NAMALWA (cell line): ENCODE data around the gene CDC23.
A peak's percentile ranks its signal among the peaks of the same experiment; 100 is the strongest.
"Not testable (repeated sequence)": the region's sequence is repeated elsewhere in the genome, so short reads cannot be mapped to it uniquely, and the experiment has no call there.

ENCODE experiments used
- DNase-seq: peaks from one replicate; pipeline ENCODE4 v3.0.0-alpha.2; 2015; ENCODE audit warnings: low spot score

The CDC23 gene

GRCh38 chr5:138210985-138211384 is 2.1 kb downstream of the CDC23 start:
- no peak for DNase-seq

DNA sequence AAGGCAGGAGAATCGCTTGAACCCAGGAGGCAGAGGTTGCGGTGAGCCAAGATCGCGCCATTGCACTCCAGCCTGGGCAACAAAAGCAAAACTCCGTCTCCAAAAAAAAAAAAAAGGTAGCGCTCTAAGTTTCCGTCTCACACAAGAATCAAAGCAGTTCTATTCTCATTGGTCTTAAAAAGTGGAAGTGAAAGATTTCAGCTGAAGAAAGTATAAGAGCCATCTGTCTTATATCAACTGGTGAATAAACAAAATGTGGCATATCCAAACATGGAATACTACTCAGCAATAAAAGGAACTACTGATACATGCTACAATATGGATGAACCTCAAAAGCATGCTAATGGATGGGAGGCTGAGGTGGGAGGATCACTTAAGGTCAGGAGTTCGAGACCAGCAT is 19.3 kb downstream of the CDC23 start:
- peak; percentile 40 for DNase-seq

DNA sequence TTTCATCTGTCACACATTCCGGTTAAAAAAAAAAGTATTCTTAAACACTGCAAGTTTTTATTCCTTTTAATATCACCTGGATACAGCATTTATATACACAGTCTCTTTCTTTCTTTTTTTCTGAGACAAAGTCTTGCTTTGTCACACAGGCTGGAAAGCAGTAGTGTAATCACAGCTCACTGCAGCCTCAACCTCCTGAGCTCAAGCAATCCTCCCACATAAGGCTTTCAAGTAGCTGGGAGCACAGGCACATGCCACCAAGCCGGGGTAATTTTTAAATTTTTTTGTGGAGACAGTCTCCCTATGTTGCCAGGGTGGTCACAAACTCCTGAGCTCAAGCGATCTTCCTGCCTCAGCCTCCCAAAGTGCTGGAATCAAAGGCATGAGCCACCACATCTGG is 20.3 kb downstream of the CDC23 start:
- no peak for DNase-seq

GRCh38 chr5:138188626-138189025 is 24.5 kb downstream of the CDC23 start:
- no peak for DNase-seq

GRCh38 chr5:138186002-138186447 is 27.1 kb downstream of the CDC23 start:
- DNase-seq: no peak

DNA sequence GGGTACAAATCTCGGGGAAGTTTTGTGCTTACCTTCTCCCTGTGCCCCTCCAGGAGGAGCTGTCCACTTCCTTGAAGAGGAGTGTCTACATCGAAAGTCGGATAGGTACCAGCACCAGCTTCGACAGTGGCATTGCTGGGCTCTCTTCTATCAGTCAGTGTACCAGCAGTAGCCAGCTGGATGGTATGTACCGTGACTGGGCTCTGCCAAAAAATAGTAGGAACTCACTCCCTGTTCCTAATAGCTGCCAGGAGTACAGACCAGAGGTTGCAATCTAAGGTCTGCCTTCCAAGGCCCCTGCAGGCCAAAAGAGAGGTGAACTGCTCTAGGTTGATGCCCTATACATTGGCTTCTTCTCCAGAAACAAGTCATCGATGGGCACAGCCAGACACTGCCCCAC is 30.3 kb downstream of the CDC23 start:
- DNase-seq: no peak

- no peak for DNase-seq
Observed at GRCh38 chr5:138180841-138181240, 32.3 kb downstream of the CDC23 start.

GRCh38 chr5:138180183-138180782 is 32.8 kb downstream of the CDC23 start:
- peak; percentile 91 for DNase-seq

GRCh38 chr5:138179277-138179857 is 33.8 kb downstream of the CDC23 start:
- DNase-seq: peak; percentile 63

GRCh38 chr5:138178516-138179276 is 34.4 kb downstream of the CDC23 start, which contains the start of the genes BRD8 and KIF20A:
Gene BRD8, minus strand, starts transcription at chr5:138178630. Its CDS starts 16 bp downstream, at chr5:138178614.
Gene KIF20A, plus strand, starts transcription at chr5:138179112. Its CDS starts 569 bp downstream, at chr5:138179681.
- peak; percentile 96 for DNase-seq

DNA sequence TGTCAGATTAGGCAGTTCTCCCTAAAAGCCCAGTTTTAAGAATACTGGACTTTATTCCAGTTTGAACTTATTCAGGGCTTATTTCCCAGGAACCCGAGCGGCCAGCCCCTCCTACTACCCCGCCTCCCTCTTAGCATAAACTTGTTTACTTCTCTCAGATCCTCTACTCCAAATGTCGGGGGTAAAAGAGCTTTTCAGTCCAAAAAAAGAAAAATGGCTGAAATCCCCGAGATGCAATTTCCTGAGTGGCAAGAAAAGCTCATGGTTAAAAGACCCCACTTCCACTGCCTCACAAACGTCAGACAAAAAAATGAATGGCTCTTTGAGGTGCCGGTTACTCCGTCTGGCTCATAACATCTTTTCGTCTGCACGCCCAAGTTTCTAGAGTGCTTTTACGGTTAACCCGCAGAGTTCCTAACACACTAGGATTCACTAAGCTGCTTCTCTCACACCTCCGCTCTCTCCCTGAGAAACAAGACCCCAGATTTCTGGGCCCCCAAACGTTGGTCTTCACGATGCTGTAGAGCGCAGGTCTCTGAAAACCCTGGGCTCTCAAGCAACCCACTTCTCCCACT is 35.1 kb downstream of the CDC23 start:
- peak; percentile 59 for DNase-seq

DNA sequence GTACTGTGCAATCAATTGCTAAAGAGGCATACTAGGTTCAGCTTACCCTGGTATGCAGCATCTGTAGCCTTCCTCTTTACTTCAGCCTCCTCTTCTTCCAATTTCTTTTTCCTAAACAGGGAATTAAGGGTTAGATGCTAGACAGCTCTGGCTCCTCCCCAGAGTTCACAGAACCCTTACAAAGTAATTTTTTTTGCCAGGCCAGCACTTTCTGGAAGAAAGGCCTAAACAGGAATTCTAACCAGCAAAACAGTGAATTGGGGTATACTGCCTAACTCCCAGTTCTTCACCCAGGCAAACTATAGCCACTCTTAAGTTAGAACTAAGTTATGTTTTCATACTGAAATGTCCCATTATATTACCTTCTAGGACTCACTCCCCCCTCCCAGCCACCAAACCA is 42.8 kb downstream of the CDC23 start:
- DNase-seq: no peak

DNA sequence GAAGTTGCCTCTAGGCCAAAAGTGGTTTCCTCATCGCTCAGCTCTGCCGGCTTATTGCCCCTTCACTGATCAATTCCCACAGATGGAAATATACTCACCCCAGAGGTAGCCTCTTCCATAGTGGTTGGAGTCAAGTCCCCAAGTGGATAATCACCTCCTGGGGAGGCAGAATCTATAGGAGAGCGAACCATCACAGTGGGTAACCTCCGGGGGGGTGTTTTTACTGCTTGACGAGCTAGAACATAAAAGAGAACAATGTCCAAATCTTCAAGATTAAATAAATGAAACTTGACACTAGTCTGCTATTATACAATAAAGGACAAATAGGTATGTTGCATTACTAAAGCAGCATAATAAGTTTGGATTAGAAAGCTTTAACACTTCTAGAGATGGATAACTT is 44.0 kb downstream of the CDC23 start:
- no peak for DNase-seq

DNA sequence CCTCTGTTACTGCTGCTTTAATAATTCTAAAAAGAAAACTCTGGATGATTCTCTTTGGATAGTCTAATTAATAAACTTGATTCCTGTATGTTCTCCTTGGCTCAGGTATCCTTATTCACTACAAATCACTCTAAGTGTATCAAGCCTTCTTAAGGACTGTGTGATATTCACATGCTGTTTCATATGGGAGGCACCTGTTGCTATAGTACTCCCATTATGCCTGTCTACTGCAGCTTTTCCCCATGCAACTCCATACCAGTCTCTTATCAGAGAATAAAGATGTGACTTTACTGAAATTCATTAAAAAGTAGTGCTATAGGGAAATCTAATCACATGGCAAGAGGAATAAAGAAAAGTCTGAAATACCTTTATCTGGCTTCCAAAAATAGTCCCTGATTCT is 49.4 kb downstream of the CDC23 start:
- DNase-seq: no peak

- no peak for DNase-seq
Observed at GRCh38 chr5:138160706-138161105, 52.4 kb downstream of the CDC23 start.

- no peak for DNase-seq
Observed at GRCh38 chr5:138159666-138160065, 53.5 kb downstream of the CDC23 start.

GRCh38 chr5:138157626-138158025 is 55.5 kb downstream of the CDC23 start:
- DNase-seq: no peak

- not testable (repeated sequence) for DNase-seq
Observed at GRCh38 chr5:138155977-138156376, 57.1 kb downstream of the CDC23 start.

GRCh38 chr5:138149530-138149929 is 63.6 kb downstream of the CDC23 start:
- DNase-seq: no peak

- no peak for DNase-seq
Observed at GRCh38 chr5:138148811-138149210, 64.3 kb downstream of the CDC23 start.

DNA sequence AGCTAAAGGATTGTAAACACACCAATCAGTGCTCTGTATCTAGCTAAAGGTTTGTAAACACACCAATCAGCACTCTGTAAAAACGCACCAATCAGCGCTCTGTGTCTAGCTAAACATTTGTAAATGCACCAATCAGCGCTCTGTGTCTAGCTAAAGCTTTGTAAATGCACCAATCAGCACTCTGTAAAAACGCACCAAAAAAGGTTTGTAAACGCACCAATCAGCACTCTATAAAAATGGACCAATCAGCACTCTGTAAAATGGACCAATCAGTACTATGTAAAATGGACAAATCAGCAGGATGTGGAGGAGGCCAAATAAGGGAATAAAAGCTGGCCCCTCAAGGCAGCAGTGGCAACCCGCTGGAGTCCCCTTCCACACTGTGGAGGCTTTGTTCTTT is 69.5 kb downstream of the CDC23 start:
- DNase-seq: not testable (repeated sequence)

DNA sequence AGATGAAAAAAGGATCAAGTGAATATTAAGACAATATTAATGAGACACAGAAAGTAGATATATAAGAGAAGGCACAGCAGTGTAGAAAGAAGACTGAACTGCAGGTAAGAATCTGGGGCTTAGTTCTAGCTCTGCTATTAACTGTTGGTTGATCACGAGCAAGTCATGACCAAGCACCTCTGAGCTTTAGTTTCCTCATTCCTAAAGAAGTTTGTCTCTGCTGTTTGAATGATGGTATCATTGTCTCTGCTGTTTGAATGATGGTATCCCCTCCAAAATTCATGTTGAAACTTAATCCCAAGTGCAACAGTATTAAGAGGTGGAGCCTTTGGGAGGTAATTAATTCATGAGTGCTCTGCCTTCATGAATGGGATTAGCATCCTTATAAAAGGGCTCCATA is 71.4 kb downstream of the CDC23 start:
- DNase-seq: no peak

DNA sequence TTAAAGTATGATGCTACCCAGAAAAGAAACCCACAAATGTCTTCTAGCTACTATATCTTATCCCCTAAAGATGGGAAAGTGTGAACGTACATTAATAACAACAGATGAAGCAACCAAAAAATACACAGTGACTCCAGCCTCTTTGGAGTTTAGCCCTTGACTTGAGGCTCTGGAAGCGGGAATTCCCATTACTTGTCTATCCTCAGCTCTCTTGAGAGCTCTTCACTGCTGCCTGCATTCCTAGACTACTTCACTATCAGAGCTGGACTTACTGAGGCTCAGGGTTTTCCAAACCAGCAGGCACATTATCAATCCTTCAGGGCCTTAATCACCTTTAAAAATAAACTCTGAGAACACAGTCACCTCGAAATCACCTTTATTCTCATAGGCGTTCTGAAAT is 72.9 kb downstream of the CDC23 start:
- no peak for DNase-seq
